Body of pancreas (tissue), 4 donors: Measurements from ENCODE around the gene SLC28A3. TPM values are rescaled to one million over a fixed set of nuclear protein-coding genes. Genes with fewer than 3 reads are reported as not detected.

Experiments used
- ATAC-seq: fragments of 150-250 bp; one replicate; pipeline ENCODE4 v1.9.1; 2016
- DNase-seq, 4 donors: peaks; one replicate each; pipeline ENCODE4 v3.0.0-alpha.2; 2019
- H3K27ac ChIP-seq, 4 donors: fragments of 200-600 bp; sonication (generic); 1 replicate in 3 of 4; 2 replicates in 1 of 4; pipeline versions ENCODE4 v1.5.1 to v1.6.1; 2016 to 2019; ENCODE audit warnings: mild to moderate bottlenecking in 1 of 4, mixed read lengths in 1 of 4, moderate library complexity in 1 of 4
- H3K27me3 ChIP-seq, 2 donors: fragments of 200-600 bp; sonication (generic); one replicate each; pipeline ENCODE4 v1.6.0; 2016; ENCODE audit warnings: mild to moderate bottlenecking in 1 of 2
- H3K36me3 ChIP-seq, 2 donors: fragments of 200-600 bp; sonication (generic); replicated peaks in 1 of 2; 2 replicates each; pipeline ENCODE4 v1.5.1; 2016; ENCODE audit warnings: low read depth in 2 of 2; ENCODE audit not compliant: insufficient read depth in 1 of 2
- H3K4me1 ChIP-seq: fragments of 200-600 bp; sonication (generic); one replicate; pipeline ENCODE4 v1.6.0; 2016
- H3K4me3 ChIP-seq, 2 donors: fragments of 200-600 bp; sonication (generic); 1 replicate in 1 of 2; 2 replicates in 1 of 2; pipeline ENCODE4 v1.5.1; 2016 to 2019
- H3K9me3 ChIP-seq, 3 donors: fragments of 200-600 bp; sonication (generic); 1 replicate in 2 of 3; 2 replicates in 1 of 3; pipeline ENCODE4 v1.5.1; 2016
- POLR2A ChIP-seq, 3 donors: fragments of 450-650 bp; IDR thresholded peaks; one replicate each; pipeline ENCODE4 v1.6.1; 2016; ENCODE audit warnings: antibody characterized with exemption in 3 of 3, mild to moderate bottlenecking in 2 of 3
- WGBS, 2 donors: methylation state at CpG; one replicate each; pipeline ENCODE4 v1.1.5; 2017; 5-methylcytosine and 5-hydroxymethylcytosine counted together
- intact Hi-C: fragments of 100-400 bp; cut with DNase I; formaldehyde crosslinking; loops from one replicate; pipeline ENCODE4 v1.15.1; 2023
- total RNA-seq, 2 donors: library from RNA; depleted of rRNA; stranded (reverse); fragments of >200 nt; gene quantifications; one replicate each; pipeline ENCODE4 v1.1.0, GENCODE V29; 2016
- TF ChIP-seq, protein P1 (sequence below), 7 experiments: fragments of 450-650 bp in 4 of 7; fragments of 200-600 bp in 3 of 7; sonication (generic) in 3 of 7; IDR thresholded peaks; one replicate each; pipeline ENCODE4 v1.5.1; 2016 to 2019; ENCODE audit warnings: antibody characterized with exemption in 7 of 7

SLC28A3 gene
- total RNA-seq, 2 donors from 2014 or later = 4.3 to 8.0 TPM

- Histone ChIP-seq H3K27me3 (no peaks in the 10 kb centered on the region), H3K27ac (no peak overlapping the region), H3K36me3 (peaks cover 0 to 2% of the 10 kb centered on the region in 2 donors), H3K9me3 (no peaks in the 10 kb centered on the region), H3K4me1 (no peaks in the 10 kb centered on the region), H3K4me3 (no peak overlapping the region)
- WGBS, 2 donors = 81 to 83% methylated on average over 3 of the region's 3 CpGs
- DNase-seq (no peak), ATAC-seq (no peak)
- intact Hi-C loops = no loop called here
- TF ChIP-seq, protein P1, sequence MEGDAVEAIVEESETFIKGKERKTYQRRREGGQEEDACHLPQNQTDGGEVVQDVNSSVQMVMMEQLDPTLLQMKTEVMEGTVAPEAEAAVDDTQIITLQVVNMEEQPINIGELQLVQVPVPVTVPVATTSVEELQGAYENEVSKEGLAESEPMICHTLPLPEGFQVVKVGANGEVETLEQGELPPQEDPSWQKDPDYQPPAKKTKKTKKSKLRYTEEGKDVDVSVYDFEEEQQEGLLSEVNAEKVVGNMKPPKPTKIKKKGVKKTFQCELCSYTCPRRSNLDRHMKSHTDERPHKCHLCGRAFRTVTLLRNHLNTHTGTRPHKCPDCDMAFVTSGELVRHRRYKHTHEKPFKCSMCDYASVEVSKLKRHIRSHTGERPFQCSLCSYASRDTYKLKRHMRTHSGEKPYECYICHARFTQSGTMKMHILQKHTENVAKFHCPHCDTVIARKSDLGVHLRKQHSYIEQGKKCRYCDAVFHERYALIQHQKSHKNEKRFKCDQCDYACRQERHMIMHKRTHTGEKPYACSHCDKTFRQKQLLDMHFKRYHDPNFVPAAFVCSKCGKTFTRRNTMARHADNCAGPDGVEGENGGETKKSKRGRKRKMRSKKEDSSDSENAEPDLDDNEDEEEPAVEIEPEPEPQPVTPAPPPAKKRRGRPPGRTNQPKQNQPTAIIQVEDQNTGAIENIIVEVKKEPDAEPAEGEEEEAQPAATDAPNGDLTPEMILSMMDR (IDR thresholded peaks at IDR 0.05) = no peak
- TF ChIP-seq POLR2A (IDR thresholded peaks at IDR 0.05) = no peak
Observed at GRCh38 chr9:84276741-84277140, 63.8 kb downstream of the SLC28A3 start.

GRCh38 chr9:84271921-84272556, 68.5 kb downstream of the SLC28A3 start:
- WGBS, 2 donors = 58 to 66% methylated on average over 19 of the region's 19 CpGs

DNA sequence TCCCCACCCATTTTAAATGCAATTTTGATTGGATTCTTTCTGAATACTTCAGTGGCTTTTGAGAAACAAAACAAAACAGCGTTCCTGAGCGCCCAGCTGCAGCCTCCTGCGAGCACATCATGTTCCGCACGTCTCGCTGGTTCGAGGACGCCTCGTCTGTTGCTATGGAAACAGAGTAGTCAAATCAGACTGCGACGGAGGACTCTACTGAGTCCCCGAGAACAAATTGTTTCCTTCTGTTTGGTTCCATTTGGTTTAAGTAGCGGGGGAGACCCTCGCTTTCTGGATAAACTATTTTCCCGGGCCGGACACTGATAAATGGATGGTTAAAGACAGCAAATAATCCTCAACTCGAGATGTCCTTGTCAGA, 69.0 kb downstream of the SLC28A3 start:
- peak; percentile 69 for ATAC-seq

More at GRCh38 chr9:84271921-84272556, 68.5 kb downstream of the SLC28A3 start:
- ATAC-seq = peak; percentile 47
- intact Hi-C loops = no loop called here
- Histone ChIP-seq H3K4me1 (no peaks in the 10 kb centered on the region), H3K27ac (no peak overlapping the region), H3K9me3 (no peaks in the 10 kb centered on the region), H3K36me3 (no peaks in the 10 kb centered on the region), H3K27me3 (no peaks in the 10 kb centered on the region), H3K4me3 (no peak overlapping the region)
- no peak for TF ChIP-seq POLR2A (IDR thresholded peaks at IDR 0.05)
- TF ChIP-seq, protein P1 (IDR thresholded peaks at IDR 0.05) = no peak
- DNase-seq = no peak

DNA sequence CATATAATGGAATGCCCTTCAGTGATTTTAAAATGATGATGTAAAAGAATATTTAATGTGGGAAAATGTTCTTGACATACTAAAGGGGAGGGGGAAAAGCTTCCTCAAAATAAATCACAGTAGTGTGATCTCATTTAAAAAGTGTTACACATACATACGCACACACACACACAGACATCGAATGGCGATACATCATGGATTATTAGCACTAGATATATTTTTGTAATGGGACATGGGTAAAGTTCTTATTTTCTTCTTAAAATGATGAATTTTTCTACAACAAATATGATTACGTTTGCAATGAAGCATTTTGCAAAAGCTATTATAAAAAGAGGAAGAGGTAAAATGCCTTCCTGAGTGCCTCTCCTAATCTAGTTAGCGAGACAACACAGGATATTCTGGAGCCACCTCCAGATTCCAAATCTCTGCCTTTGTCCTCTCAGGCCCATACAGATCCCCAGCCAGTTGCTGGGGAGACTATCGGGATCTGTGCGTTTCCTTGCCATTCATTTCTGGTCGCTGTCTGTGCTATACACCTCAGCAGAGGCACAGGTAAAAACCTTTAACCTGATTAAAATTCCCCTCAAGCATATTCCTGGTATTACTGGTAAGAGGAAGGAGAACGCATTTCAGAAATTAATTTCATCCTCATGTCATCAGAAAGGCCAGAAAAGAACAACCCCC, 69.6 kb downstream of the SLC28A3 start:
- Histone ChIP-seq H3K4me1 (no peaks in the 10 kb centered on the region), H3K9me3 (no peaks in the 10 kb centered on the region), H3K27ac (no peak overlapping the region), H3K27me3 (no peaks in the 10 kb centered on the region), H3K4me3 (no peak overlapping the region), H3K36me3 (no peaks in the 10 kb centered on the region)
- intact Hi-C loops = no loop called here
- ATAC-seq (peak; percentile 36), DNase-seq (no peak)
- WGBS, 2 donors = 49 to 57% methylated on average over 9 of the region's 9 CpGs
- TF ChIP-seq POLR2A (IDR thresholded peaks at IDR 0.05) = no peak
- TF ChIP-seq, protein P1 (IDR thresholded peaks at IDR 0.05) = no peak

More for the DNA sequence above, 69.0 kb downstream of the SLC28A3 start:
- H3K36me3 ChIP-seq = no peaks in the 10 kb centered on the region
- DNase-seq = peak; percentile 30 to 77 (median 66)
- no peaks in the 10 kb centered on the region for H3K4me1 ChIP-seq
- no peak overlapping the region for H3K4me3 ChIP-seq
- H3K27me3 ChIP-seq = no peaks in the 10 kb centered on the region
- no peaks in the 10 kb centered on the region for H3K9me3 ChIP-seq
- TF ChIP-seq, protein P1 (IDR thresholded peaks at IDR 0.05) = no peak
- TF ChIP-seq POLR2A (IDR thresholded peaks at IDR 0.05) = no peak
- 4 to 5% methylated on average over 17 of the region's 17 CpGs for WGBS, 2 donors
- intact Hi-C loops = no loop called here
- no peak overlapping the region for H3K27ac ChIP-seq
